Liver (tissue), 9 donors: ENCODE results near the gene MT2A. TPM values are rescaled to one million over a fixed set of nuclear protein-coding genes. Genes with fewer than 3 reads are reported as not detected.

Experiments
- DNase-seq: peaks from one replicate; pipeline ENCODE4 v3.0.0-alpha.2; 2017; ENCODE audit warnings: low spot score
- H3K27ac ChIP-seq, 2 donors: one replicate each; pipeline ENCODE4 v1.7.0; 2013; ENCODE audit warnings: inconsistent platforms in 2 of 2, low read length in 2 of 2, control low read depth in 1 of 2, low read depth in 1 of 2, mild to moderate bottlenecking in 1 of 2
- H3K27me3 ChIP-seq, 4 donors: one replicate each; pipeline versions ENCODE4 v1.6.1 to v1.7.0; 2013; ENCODE audit warnings: low read length in 3 of 4, inconsistent platforms in 1 of 4, mild to moderate bottlenecking in 1 of 4, moderate library complexity in 1 of 4; ENCODE audit not compliant: control insufficient read depth in 4 of 4, insufficient read depth in 4 of 4
- H3K36me3 ChIP-seq, 4 donors: one replicate each; pipeline versions ENCODE4 v1.6.1 to v1.7.0; 2013; ENCODE audit warnings: low read length in 3 of 4, mild to moderate bottlenecking in 3 of 4, low read depth in 1 of 4, moderate library complexity in 1 of 4; ENCODE audit not compliant: control insufficient read depth in 4 of 4, insufficient read depth in 3 of 4
- H3K4me1 ChIP-seq, 4 donors: one replicate each; pipeline versions ENCODE4 v1.6.1 to v1.7.0; 2013; ENCODE audit warnings: low read length in 3 of 4, mild to moderate bottlenecking in 3 of 4, moderate library complexity in 1 of 4; ENCODE audit not compliant: control insufficient read depth in 4 of 4, insufficient read depth in 4 of 4
- H3K4me3 ChIP-seq, 3 donors: one replicate each; pipeline versions ENCODE4 v1.6.1 to v1.7.0; 2013; ENCODE audit warnings: low read length in 3 of 3, control low read depth in 1 of 3, low read depth in 1 of 3, mild to moderate bottlenecking in 1 of 3
- H3K9ac ChIP-seq, 2 donors: one replicate each; pipeline ENCODE4 v1.7.0; 2013; ENCODE audit warnings: low read length in 2 of 2, mild to moderate bottlenecking in 2 of 2, moderate library complexity in 2 of 2, control low read depth in 1 of 2, low read depth in 1 of 2
- H3K9me3 ChIP-seq, 4 donors: one replicate each; pipeline versions ENCODE4 v1.6.1 to v1.7.0; 2013; ENCODE audit warnings: low read length in 3 of 4; ENCODE audit not compliant: control insufficient read depth in 4 of 4
- ATF3 ChIP-seq: IDR thresholded peaks from 2 replicates; pipeline ENCODE4 v1.6.1; 2016; ENCODE audit warnings: antibody characterized with exemption
- CTCF ChIP-seq: fragments of 150-350 bp; IDR thresholded peaks from 2 replicates; pipeline ENCODE4 v1.5.1; 2017; ENCODE audit warnings: improper control_type of control experiment, low read depth, low read length; ENCODE audit not compliant: missing input control
- EGR1 ChIP-seq, 2 donors: IDR thresholded peaks; 2 replicates each; pipeline ENCODE4 v1.6.1; 2016 to 2018; ENCODE audit warnings: antibody characterized with exemption in 2 of 2, low read depth in 2 of 2
- FOXA1 ChIP-seq: IDR thresholded peaks from 2 replicates; pipeline ENCODE4 v1.6.1; 2016; ENCODE audit warnings: antibody characterized with exemption
- FOXA2 ChIP-seq: IDR thresholded peaks from 2 replicates; pipeline ENCODE4 v1.6.1; 2016; ENCODE audit warnings: antibody characterized with exemption
- GABPA ChIP-seq, 2 donors: IDR thresholded peaks in 1 of 2; conservative IDR thresholded peaks in 1 of 2; 2 replicates each; pipeline ENCODE4 v1.6.1; 2016; ENCODE audit warnings: antibody characterized with exemption in 2 of 2, mild to moderate bottlenecking in 1 of 2, moderate library complexity in 1 of 2
- HNF4A ChIP-seq, 2 donors: conservative IDR thresholded peaks; 2 replicates each; pipeline ENCODE4 v1.6.1; 2016; ENCODE audit warnings: antibody characterized with exemption in 2 of 2, mild to moderate bottlenecking in 2 of 2
- HNF4G ChIP-seq: IDR thresholded peaks from 2 replicates; pipeline ENCODE4 v1.6.1; 2016; ENCODE audit warnings: antibody characterized with exemption
- JUND ChIP-seq, 2 donors: IDR thresholded peaks; 2 replicates each; pipeline ENCODE4 v1.6.1; 2016; ENCODE audit warnings: antibody characterized with exemption in 2 of 2
- MAX ChIP-seq: IDR thresholded peaks from 2 replicates; pipeline ENCODE4 v1.6.1; 2016; ENCODE audit warnings: antibody characterized with exemption
- NR2F2 ChIP-seq: IDR thresholded peaks from 2 replicates; pipeline ENCODE4 v1.6.1; 2016; ENCODE audit warnings: antibody characterized with exemption
- RAD21 ChIP-seq, 2 donors: IDR thresholded peaks; 2 replicates each; pipeline ENCODE4 v1.6.1; 2016; ENCODE audit warnings: antibody characterized with exemption in 2 of 2, mild to moderate bottlenecking in 2 of 2
- REST ChIP-seq: IDR thresholded peaks from 2 replicates; pipeline ENCODE4 v1.6.1; 2016; ENCODE audit warnings: antibody characterized with exemption, mild to moderate bottlenecking
- RXRA ChIP-seq, 2 donors: IDR thresholded peaks; 2 replicates each; pipeline ENCODE4 v1.6.1; 2017 to 2018; ENCODE audit warnings: antibody characterized with exemption in 2 of 2, mild to moderate bottlenecking in 1 of 2
- SP1 ChIP-seq: IDR thresholded peaks from 2 replicates; pipeline ENCODE4 v1.6.1; 2018; ENCODE audit warnings: antibody characterized with exemption, mild to moderate bottlenecking
- TAF1 ChIP-seq: conservative IDR thresholded peaks from 2 replicates; pipeline ENCODE4 v1.6.1; 2016; ENCODE audit warnings: antibody characterized with exemption, mild to moderate bottlenecking
- WGBS: extraction: QIAGEN DNeasy Blood & Tissue Kit; methylation state at CpG from one replicate; pipeline ENCODE4 v1.1.7; 2013; 5-methylcytosine and 5-hydroxymethylcytosine counted together
- polyA plus RNA-seq, 2 donors: library from polyadenylated mRNA; stranded (reverse) in 1 of 2; unstranded in 1 of 2; fragments of 200-250 nt in 1 of 2; fragments of >200 nt in 1 of 2; fragmentation: Nextera tagmentation in 1 of 2; extraction: Ambion mirVana in 1 of 2; gene quantifications; one replicate each; pipeline versions ENCODE4 v1.2.1 to v1.2.3, GENCODE V29; 2013 to 2015
- total RNA-seq, 2 donors: library from RNA; depleted of rRNA; stranded (reverse); fragments of >200 nt; gene quantifications; one replicate each; pipeline ENCODE4 v1.2.3, GENCODE V29; 2014
- TF ChIP-seq, protein P1 (sequence below): IDR thresholded peaks from 2 replicates; pipeline ENCODE4 v1.6.1; 2016; ENCODE audit warnings: antibody characterized with exemption
- donor health status: healthy.
- donor health status: healthy.
- donor health status: healthy.
- donor health status: healthy.
- donor health status: healthy.

The MT2A gene
- total and polyA plus RNA-seq, 4 donors = 45.8 to 5,206 (median 2,233) TPM

GRCh38 chr16:56604966-56605365 lies 3.4 kb upstream of the MT2A start:
- Histone ChIP-seq H3K4me3 (no peak overlapping the region), H3K36me3 (no peaks in the 10 kb centered on the region), H3K27me3 (no peaks in the 10 kb centered on the region), H3K27ac (peak overlapping the region; percentile 98 to 99), H3K4me1 (peaks cover 4 to 27% (median 8%) of the 10 kb centered on the region in 4 donors), H3K9me3 (no peaks in the 10 kb centered on the region), H3K9ac (no peak overlapping the region)
- DNase-seq = no peak
- 97% methylated on average over 4 of the region's 4 CpGs for WGBS
- TF ChIP-seq ATF3 (no peak), RXRA (IDR thresholded peaks at IDR 0.05) (no peak), NR2F2 (no peak), FOXA1 (no peak), HNF4G (no peak), RAD21 (IDR thresholded peaks at IDR 0.05) (no peak), TAF1 (no peak), JUND (IDR thresholded peaks at IDR 0.05) (no peak), MAX (no peak), GABPA (IDR thresholded peaks at IDR 0.05 in 1 of 2, conservative IDR thresholded peaks at IDR 0.05 in 1 of 2) (no peak), REST (no peak), HNF4A (conservative IDR thresholded peaks at IDR 0.05) (no peak), CTCF (no peak), FOXA2 (no peak), EGR1 (IDR thresholded peaks at IDR 0.05; ENCODE audit: low read depth in 2 of 2) (no peak), SP1 (no peak)
- TF ChIP-seq, protein P1, sequence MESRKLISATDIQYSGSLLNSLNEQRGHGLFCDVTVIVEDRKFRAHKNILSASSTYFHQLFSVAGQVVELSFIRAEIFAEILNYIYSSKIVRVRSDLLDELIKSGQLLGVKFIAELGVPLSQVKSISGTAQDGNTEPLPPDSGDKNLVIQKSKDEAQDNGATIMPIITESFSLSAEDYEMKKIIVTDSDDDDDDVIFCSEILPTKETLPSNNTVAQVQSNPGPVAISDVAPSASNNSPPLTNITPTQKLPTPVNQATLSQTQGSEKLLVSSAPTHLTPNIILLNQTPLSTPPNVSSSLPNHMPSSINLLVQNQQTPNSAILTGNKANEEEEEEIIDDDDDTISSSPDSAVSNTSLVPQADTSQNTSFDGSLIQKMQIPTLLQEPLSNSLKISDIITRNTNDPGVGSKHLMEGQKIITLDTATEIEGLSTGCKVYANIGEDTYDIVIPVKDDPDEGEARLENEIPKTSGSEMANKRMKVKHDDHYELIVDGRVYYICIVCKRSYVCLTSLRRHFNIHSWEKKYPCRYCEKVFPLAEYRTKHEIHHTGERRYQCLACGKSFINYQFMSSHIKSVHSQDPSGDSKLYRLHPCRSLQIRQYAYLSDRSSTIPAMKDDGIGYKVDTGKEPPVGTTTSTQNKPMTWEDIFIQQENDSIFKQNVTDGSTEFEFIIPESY = no peak

DNA sequence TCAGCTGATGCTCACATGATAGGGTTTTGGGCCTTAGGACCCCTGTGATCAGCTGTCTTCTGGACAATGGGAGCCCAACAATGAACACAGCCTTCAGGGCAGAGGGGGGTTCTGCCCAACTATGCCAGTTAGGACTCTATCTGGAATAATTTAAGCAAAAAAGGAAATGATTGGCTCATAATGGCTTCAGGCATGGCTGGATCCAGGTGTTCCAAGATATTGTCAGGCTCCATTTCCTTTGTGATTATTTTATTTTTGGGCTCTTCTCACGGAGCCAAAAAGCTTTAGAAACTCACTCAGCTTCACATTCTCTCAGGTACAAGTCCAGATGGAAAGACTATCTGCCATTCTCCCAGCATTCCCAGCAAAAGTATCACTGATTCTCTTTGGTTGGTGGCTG lies 2.9 kb upstream of the MT2A start:
- Histone ChIP-seq H3K27ac (peak overlapping the region; percentile 98 to 99), H3K9ac (peak overlapping the region; percentile 23 to 68), H3K36me3 (no peaks in the 10 kb centered on the region), H3K4me3 (no peak overlapping the region), H3K4me1 (peaks cover 5 to 29% (median 8%) of the 10 kb centered on the region in 4 donors), H3K27me3 (no peaks in the 10 kb centered on the region), H3K9me3 (no peaks in the 10 kb centered on the region)
- TF ChIP-seq FOXA1 (no peak), HNF4A (conservative IDR thresholded peaks at IDR 0.05) (no peak), TAF1 (no peak), CTCF (no peak), HNF4G (no peak), GABPA (IDR thresholded peaks at IDR 0.05 in 1 of 2, conservative IDR thresholded peaks at IDR 0.05 in 1 of 2) (no peak), SP1 (no peak)
- no peak for DNase-seq
- WGBS = 83% methylated on average over 1 of the region's 1 CpG
